Endothelial cell of umbilical vein (primary cell): ENCODE measurements around the gene EHD2.

Experiments used
- CTCF ChIP-seq, 2 donors: IDR thresholded peaks; 1 replicate in 1 of 2; 2 replicates in 1 of 2; pipeline ENCODE4 v1.5.1; 2011; ENCODE audit warnings: low read length in 2 of 2, mild to moderate bottlenecking in 2 of 2, moderate library complexity in 2 of 2, control low read depth in 1 of 2, inconsistent platforms in 1 of 2, low read depth in 1 of 2; ENCODE audit not compliant: insufficient read depth in 1 of 2; ENCODE audit errors: extremely low read depth in 1 of 2
- FOS ChIP-seq: IDR thresholded peaks from 2 replicates; pipeline ENCODE4 v1.6.1; 2011; ENCODE audit warnings: mild to moderate bottlenecking, low read length, moderate library complexity, borderline replicate concordance; ENCODE audit not compliant: insufficient read depth
- POLR2AphosphoS5 ChIP-seq: IDR thresholded peaks from 2 replicates; pipeline ENCODE4 v1.6.1; 2012; ENCODE audit warnings: low read depth, mild to moderate bottlenecking, control low read depth, low read length, moderate library complexity; ENCODE audit not compliant: insufficient read depth

- TF ChIP-seq POLR2AphosphoS5 (no peak), CTCF (IDR thresholded peaks at IDR 0.05; ENCODE audit: extremely low read depth in 1 of 2, insufficient read depth in 1 of 2, low read depth in 1 of 2, low read length in 2 of 2) (no peak), FOS (no peak)
Measured at GRCh38 chr19:47752440-47753211, 39.4 kb downstream of the EHD2 start.
